HG02623 (cell line): Measurements from ENCODE around the gene SMAP2.

Experiments
- ATAC-seq: cut with Tn5 transposase; IDR thresholded peaks from one replicate; pipeline ENCODE4 v1.9.1; 2021; ENCODE audit warnings: moderate library complexity; ENCODE audit not compliant: unreplicated experiment

The SMAP2 gene

GRCh38 chr1:40389871-40390560 lies 16.5 kb downstream of the SMAP2 start:
- no peak for ATAC-seq

GRCh38 chr1:40390857-40391256 lies 17.3 kb downstream of the SMAP2 start:
- no peak for ATAC-seq

- ATAC-seq = no peak
Observed at GRCh38 chr1:40391688-40392145, 18.2 kb downstream of the SMAP2 start.

GRCh38 chr1:40392221-40392620 lies 18.7 kb downstream of the SMAP2 start:
- no peak for ATAC-seq

GRCh38 chr1:40393173-40393572 lies 19.6 kb downstream of the SMAP2 start:
- ATAC-seq = no peak

- no peak for ATAC-seq
Observed at GRCh38 chr1:40394491-40395172, 21.1 kb downstream of the SMAP2 start.

- ATAC-seq = no peak
Observed at GRCh38 chr1:40395190-40396175, 22.0 kb downstream of the SMAP2 start.

GRCh38 chr1:40396420-40396819 lies 22.9 kb downstream of the SMAP2 start:
- no peak for ATAC-seq

GRCh38 chr1:40397258-40397657 lies 23.7 kb downstream of the SMAP2 start:
- ATAC-seq = no peak

GRCh38 chr1:40399984-40400704 lies 26.6 kb downstream of the SMAP2 start:
- ATAC-seq = no peak

- no peak for ATAC-seq
Observed at GRCh38 chr1:40401473-40402201, 28.1 kb downstream of the SMAP2 start.

- no peak for ATAC-seq
Observed at GRCh38 chr1:40404670-40405462, 31.3 kb downstream of the SMAP2 start.

- ATAC-seq = no peak
Observed at GRCh38 chr1:40405812-40406211, 32.3 kb downstream of the SMAP2 start.

- no peak for ATAC-seq
Observed at GRCh38 chr1:40407453-40407852, 33.9 kb downstream of the SMAP2 start.

- ATAC-seq = no peak
Observed at GRCh38 chr1:40409467-40409866, 35.9 kb downstream of the SMAP2 start.

- no peak for ATAC-seq
Observed at GRCh38 chr1:40411294-40411693, 37.8 kb downstream of the SMAP2 start.

GRCh38 chr1:40411843-40412242 lies 38.3 kb downstream of the SMAP2 start:
- no peak for ATAC-seq

GRCh38 chr1:40413527-40414252 lies 40.2 kb downstream of the SMAP2 start:
- ATAC-seq = no peak

- no peak for ATAC-seq
Observed at GRCh38 chr1:40414331-40414730, 40.8 kb downstream of the SMAP2 start.
